GM23248 (cell line): ENCODE measurements around the gene AADAC.

Experiments
- EZH2 ChIP-seq: fragments of 200-600 bp; sonication (generic); IDR thresholded peaks from 2 replicates; pipeline ENCODE4 v1.6.1; 2018; ENCODE audit warnings: antibody characterized with exemption, mild to moderate bottlenecking; ENCODE audit not compliant: insufficient read depth, poor library complexity, severe bottlenecking
- EZH2phosphoT487 ChIP-seq: fragments of 200-600 bp; sonication (generic); IDR thresholded peaks from 2 replicates; pipeline ENCODE4 v1.6.1; 2018; ENCODE audit warnings: antibody characterized with exemption, moderate library complexity, mild to moderate bottlenecking, low read depth; ENCODE audit not compliant: insufficient read depth

DNA sequence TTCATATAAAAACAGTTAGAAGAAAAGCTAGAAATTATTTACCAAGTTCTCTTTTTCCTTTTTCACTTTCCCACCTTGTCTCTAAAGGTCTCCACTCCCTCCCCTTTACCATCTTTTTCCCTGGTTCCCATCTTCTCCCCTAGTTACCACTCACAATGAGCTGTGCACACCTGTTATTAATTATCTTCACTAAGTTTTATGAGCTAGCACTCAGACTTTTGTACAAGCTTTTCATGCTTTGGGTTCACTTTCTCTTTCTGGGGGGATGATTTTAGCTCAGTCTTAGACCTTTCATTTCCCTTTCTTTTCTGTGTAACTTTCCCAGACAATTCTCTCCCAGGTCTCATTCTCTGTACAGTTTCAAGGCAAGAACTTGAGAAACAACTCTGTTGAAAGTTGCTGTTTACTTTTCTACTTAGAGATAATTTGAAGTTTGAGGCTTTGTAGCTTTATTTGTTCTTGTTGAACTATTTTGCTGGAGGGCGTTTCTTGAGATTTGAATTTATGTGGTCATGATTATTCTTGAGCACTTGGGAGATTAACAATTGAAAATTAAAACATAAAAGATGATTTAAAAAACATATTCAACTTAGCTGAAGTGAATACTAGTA, 24.0 kb upstream of the AADAC start:
- no peak for TF ChIP-seq EZH2phosphoT487
- TF ChIP-seq EZH2, result no peak
